ENCODE measurements around the gene CARD8. TPM values are rescaled to one million over a fixed set of nuclear protein-coding genes. Genes with fewer than 3 reads are reported as not detected.

Gene CARD8
- total and polyA plus RNA-seq, 5 donors from 2014 or later, result 85.9 to 179 (median 91.9) TPM

GRCh38 chr19:48194041-48194843 lies 61.5 kb downstream of the CARD8 start:
- H3K36me3 ChIP-seq (ENCODE audit: control insufficient read depth, insufficient read depth, low read length), result no peaks in the 10 kb centered on the region
- H3K4me1 Mint-ChIP-seq, result peaks cover 0 to 14% (median 9%) of the 10 kb centered on the region in 4 donors
- no peaks in the 10 kb centered on the region for H3K9me3 ChIP-seq (ENCODE audit: control insufficient read depth in 2 of 2, low read length in 2 of 2)
- H3K27me3 ChIP-seq (ENCODE audit: control insufficient read depth, insufficient read depth, low read length), result no peaks in the 10 kb centered on the region
- no peaks in the 10 kb centered on the region for H3K27me3 Mint-ChIP-seq
- no peak overlapping the region for H3K27ac ChIP-seq (ENCODE audit: insufficient read depth, low read length, poor library complexity, severe bottlenecking)
- H3K4me3 Mint-ChIP-seq, result no peak overlapping the region
- ATAC-seq (ENCODE audit: low read depth in 2 of 2) (no peak), DNase-seq (peak in 2 of 3 donors; percentile 17 to 29)
- H3K27ac Mint-ChIP-seq, result peak overlapping the region in 1 of 3 donors; percentile 31
- no peaks in the 10 kb centered on the region for H3K36me3 Mint-ChIP-seq
- H3K9me3 Mint-ChIP-seq, result no peaks in the 10 kb centered on the region
- H3K4me3 ChIP-seq (ENCODE audit: low read depth, low read length), result no peak overlapping the region
- no peaks in the 10 kb centered on the region for H3K4me1 ChIP-seq (ENCODE audit: control insufficient read depth, insufficient read depth, low read length, poor library complexity, severe bottlenecking)

- H3K9me3 Mint-ChIP-seq, result no peaks in the 10 kb centered on the region
- no peak for ATAC-seq (ENCODE audit: low read depth in 2 of 2)
- no peaks in the 10 kb centered on the region for H3K9me3 ChIP-seq (ENCODE audit: control insufficient read depth in 2 of 2, low read length in 2 of 2)
- peak overlapping the region in 1 of 3 donors; percentile 75 for H3K27ac Mint-ChIP-seq
- H3K4me1 Mint-ChIP-seq, result peaks cover 0 to 14% (median 8%) of the 10 kb centered on the region in 4 donors
- peaks cover 3% of the 10 kb centered on the region for H3K36me3 Mint-ChIP-seq
- H3K4me3 Mint-ChIP-seq, result no peak overlapping the region
- H3K27me3 ChIP-seq (ENCODE audit: control insufficient read depth, insufficient read depth, low read length), result no peaks in the 10 kb centered on the region
- no peaks in the 10 kb centered on the region for H3K4me1 ChIP-seq (ENCODE audit: control insufficient read depth, insufficient read depth, low read length, poor library complexity, severe bottlenecking)
- H3K4me3 ChIP-seq (ENCODE audit: low read depth, low read length), result no peak overlapping the region
- peaks cover 4% of the 10 kb centered on the region for H3K36me3 ChIP-seq (ENCODE audit: control insufficient read depth, insufficient read depth, low read length)
- H3K27ac ChIP-seq (ENCODE audit: insufficient read depth, low read length, poor library complexity, severe bottlenecking), result no peak overlapping the region
- no peaks in the 10 kb centered on the region for H3K27me3 Mint-ChIP-seq
- no peak for DNase-seq
Observed at GRCh38 chr19:48192750-48193149, 63.0 kb downstream of the CARD8 start.

- no peak overlapping the region for H3K27ac Mint-ChIP-seq
- H3K4me1 Mint-ChIP-seq, result peaks cover 0 to 14% (median 5%) of the 10 kb centered on the region in 4 donors
- no peak overlapping the region for H3K4me3 Mint-ChIP-seq
Observed at GRCh38 chr19:48190885-48191284, 64.8 kb downstream of the CARD8 start.

GRCh38 chr19:48190288-48190884 lies 65.3 kb downstream of the CARD8 start:
- peak; percentile 69 to 91 for ATAC-seq (ENCODE audit: low read depth in 2 of 2)
- peaks cover 3% of the 10 kb centered on the region for H3K36me3 Mint-ChIP-seq
- H3K27ac ChIP-seq (ENCODE audit: insufficient read depth, low read length, poor library complexity, severe bottlenecking), result no peak overlapping the region
- H3K27me3 Mint-ChIP-seq, result no peaks in the 10 kb centered on the region
- H3K9me3 ChIP-seq (ENCODE audit: control insufficient read depth in 2 of 2, low read length in 2 of 2), result no peaks in the 10 kb centered on the region
- no peaks in the 10 kb centered on the region for H3K4me1 ChIP-seq (ENCODE audit: control insufficient read depth, insufficient read depth, low read length, poor library complexity, severe bottlenecking)
- no peaks in the 10 kb centered on the region for H3K27me3 ChIP-seq (ENCODE audit: control insufficient read depth, insufficient read depth, low read length)
- H3K4me3 Mint-ChIP-seq, result no peak overlapping the region
- no peak overlapping the region for H3K27ac Mint-ChIP-seq
- peaks cover 0 to 14% (median 3%) of the 10 kb centered on the region in 4 donors for H3K4me1 Mint-ChIP-seq
- H3K4me3 ChIP-seq (ENCODE audit: low read depth, low read length), result no peak overlapping the region
- peaks cover 4% of the 10 kb centered on the region for H3K36me3 ChIP-seq (ENCODE audit: control insufficient read depth, insufficient read depth, low read length)
- no peaks in the 10 kb centered on the region for H3K9me3 Mint-ChIP-seq
- DNase-seq, result peak; percentile 33 to 55 (median 36)

More at GRCh38 chr19:48190885-48191284, 64.8 kb downstream of the CARD8 start:
- no peaks in the 10 kb centered on the region for H3K27me3 Mint-ChIP-seq
- Histone ChIP-seq H3K4me1 (ENCODE audit: control insufficient read depth, insufficient read depth, low read length, poor library complexity, severe bottlenecking) (no peaks in the 10 kb centered on the region), H3K9me3 (ENCODE audit: control insufficient read depth in 2 of 2, low read length in 2 of 2) (no peaks in the 10 kb centered on the region), H3K27me3 (ENCODE audit: control insufficient read depth, insufficient read depth, low read length) (no peaks in the 10 kb centered on the region), H3K36me3 (ENCODE audit: control insufficient read depth, insufficient read depth, low read length) (peaks cover 4% of the 10 kb centered on the region), H3K4me3 (ENCODE audit: low read depth, low read length) (no peak overlapping the region), H3K27ac (ENCODE audit: insufficient read depth, low read length, poor library complexity, severe bottlenecking) (no peak overlapping the region)
- ATAC-seq (ENCODE audit: low read depth in 2 of 2) (no peak), DNase-seq (no peak)
- peaks cover 3% of the 10 kb centered on the region for H3K36me3 Mint-ChIP-seq
- no peaks in the 10 kb centered on the region for H3K9me3 Mint-ChIP-seq

GRCh38 chr19:48186541-48186991 lies 69.1 kb downstream of the CARD8 start:
- Mint-ChIP-seq H3K27ac (no peak overlapping the region), H3K4me1 (peaks cover 0 to 10% (median 0%) of the 10 kb centered on the region in 4 donors), H3K27me3 (no peaks in the 10 kb centered on the region), H3K4me3 (no peak overlapping the region), H3K9me3 (peaks cover 0 to 5% (median 0%) of the 10 kb centered on the region in 7 donors), H3K36me3 (peaks cover 16% of the 10 kb centered on the region)
- DNase-seq, result no peak
- no peaks in the 10 kb centered on the region for H3K27me3 ChIP-seq (ENCODE audit: control insufficient read depth, insufficient read depth, low read length)
- no peak overlapping the region for H3K27ac ChIP-seq (ENCODE audit: insufficient read depth, low read length, poor library complexity, severe bottlenecking)
- H3K36me3 ChIP-seq (ENCODE audit: control insufficient read depth, insufficient read depth, low read length), result peaks cover 4% of the 10 kb centered on the region
- H3K4me1 ChIP-seq (ENCODE audit: control insufficient read depth, insufficient read depth, low read length, poor library complexity, severe bottlenecking), result no peaks in the 10 kb centered on the region
- no peak overlapping the region for H3K4me3 ChIP-seq (ENCODE audit: low read depth, low read length)
- ATAC-seq (ENCODE audit: low read depth in 2 of 2), result no peak
- H3K9me3 ChIP-seq (ENCODE audit: control insufficient read depth in 2 of 2, low read length in 2 of 2), result peaks cover 2 to 5% of the 10 kb centered on the region in 2 experiments

- Mint-ChIP-seq H3K4me1 (peaks cover 0 to 10% (median 0%) of the 10 kb centered on the region in 4 donors), H3K9me3 (peaks cover 0 to 9% (median 2%) of the 10 kb centered on the region in 7 donors), H3K27me3 (no peaks in the 10 kb centered on the region), H3K36me3 (peaks cover 20% of the 10 kb centered on the region), H3K27ac (no peak overlapping the region), H3K4me3 (no peak overlapping the region)
- no peaks in the 10 kb centered on the region for H3K27me3 ChIP-seq (ENCODE audit: control insufficient read depth, insufficient read depth, low read length)
- H3K27ac ChIP-seq (ENCODE audit: insufficient read depth, low read length, poor library complexity, severe bottlenecking), result no peak overlapping the region
- peaks cover 5 to 10% of the 10 kb centered on the region in 2 experiments for H3K9me3 ChIP-seq (ENCODE audit: control insufficient read depth in 2 of 2, low read length in 2 of 2)
- ATAC-seq (ENCODE audit: low read depth in 2 of 2) (no peak), DNase-seq (no peak)
- H3K4me1 ChIP-seq (ENCODE audit: control insufficient read depth, insufficient read depth, low read length, poor library complexity, severe bottlenecking), result no peaks in the 10 kb centered on the region
- no peak overlapping the region for H3K4me3 ChIP-seq (ENCODE audit: low read depth, low read length)
- peaks cover 4% of the 10 kb centered on the region for H3K36me3 ChIP-seq (ENCODE audit: control insufficient read depth, insufficient read depth, low read length)
Observed at GRCh38 chr19:48186015-48186414, 69.7 kb downstream of the CARD8 start.

DNA sequence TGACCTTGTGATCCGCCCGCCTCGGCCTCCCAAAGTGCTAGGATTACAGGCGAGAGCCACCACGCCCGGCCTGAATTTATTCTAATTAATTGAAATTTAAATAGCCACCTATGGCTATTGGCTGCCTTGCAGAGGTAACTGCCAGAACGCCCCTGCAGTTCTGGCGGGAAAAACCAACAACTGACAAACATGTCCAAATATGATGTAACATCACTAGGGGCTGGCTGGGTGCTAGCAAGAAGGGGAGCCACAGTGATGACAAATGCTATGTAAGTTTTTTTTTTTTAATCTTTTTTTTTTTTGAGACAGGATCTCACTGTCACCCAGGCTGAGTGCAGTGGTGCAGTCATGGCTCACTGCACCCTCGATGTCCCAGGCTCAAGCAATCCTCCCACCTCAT lies 72.4 kb downstream of the CARD8 start:
- Mint-ChIP-seq H3K27ac (no peak overlapping the region), H3K4me1 (peaks cover 0 to 3% (median 0%) of the 10 kb centered on the region in 4 donors), H3K36me3 (peaks cover 22% of the 10 kb centered on the region), H3K4me3 (no peak overlapping the region), H3K27me3 (no peaks in the 10 kb centered on the region), H3K9me3 (peaks cover 0 to 9% (median 2%) of the 10 kb centered on the region in 7 donors)
- Histone ChIP-seq H3K27me3 (ENCODE audit: control insufficient read depth, insufficient read depth, low read length) (no peaks in the 10 kb centered on the region), H3K4me1 (ENCODE audit: control insufficient read depth, insufficient read depth, low read length, poor library complexity, severe bottlenecking) (no peaks in the 10 kb centered on the region), H3K9me3 (ENCODE audit: control insufficient read depth in 2 of 2, low read length in 2 of 2) (peaks cover 5 to 11% of the 10 kb centered on the region in 2 experiments), H3K36me3 (ENCODE audit: control insufficient read depth, insufficient read depth, low read length) (peaks cover 3% of the 10 kb centered on the region), H3K27ac (ENCODE audit: insufficient read depth, low read length, poor library complexity, severe bottlenecking) (no peak overlapping the region), H3K4me3 (ENCODE audit: low read depth, low read length) (no peak overlapping the region)
- ATAC-seq (ENCODE audit: low read depth in 2 of 2) (no peak), DNase-seq (no peak)

All from CD4-positive, CD25-positive, alpha-beta regulatory T cell (primary cell).